ENCODE results near the gene GLUD2.

DNA sequence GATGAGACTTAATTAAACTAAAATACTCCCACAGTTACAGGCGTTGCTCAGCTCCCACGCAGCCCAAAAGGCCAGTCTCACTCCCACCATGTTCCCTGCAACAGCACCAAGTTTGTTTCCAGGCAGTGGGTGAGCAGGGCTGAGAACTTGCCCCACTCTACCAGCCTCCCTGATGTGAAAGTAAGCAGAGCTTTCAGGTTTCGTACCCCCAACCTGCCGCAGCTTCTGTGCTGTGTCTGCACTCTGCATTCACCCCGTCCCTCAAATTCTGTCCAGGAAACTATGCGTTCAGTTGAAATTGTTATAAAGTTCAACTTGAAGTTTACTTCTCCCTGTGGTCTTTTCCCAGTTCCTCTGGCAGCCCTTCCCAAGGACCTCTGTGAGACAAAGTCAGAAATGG lies 17.2 kb downstream of the GLUD2 start:
- no peak for TF ChIP-seq EZH2phosphoT487 (IDR thresholded peaks at IDR 0.05; ENCODE audit: low read depth)
- TF ChIP-seq CTCF (IDR thresholded peaks at IDR 0.05; ENCODE audit: low read depth, low read length), result no peak
